RWPE1 (cell line): Measurements from ENCODE around the gene PDZK1.

ENCODE experiments used
- CTCF ChIA-PET: fragments of 350-600 bp; sonication (Branson Sonifier 250); formaldehyde crosslinking; extraction: SDS; loops from one replicate; lab custom pipeline; 2021; lab: Yijun Ruan, JAX
- POLR2A ChIA-PET: fragments of 400-600 bp; formaldehyde crosslinking; extraction: SDS; loops from one replicate; lab custom pipeline; 2020; ENCODE audit warnings: antibody characterized with exemption; ENCODE audit not compliant: low non-redundant PET; lab: Yijun Ruan, JAX
- DNase-seq: peaks from one replicate; pipeline ENCODE4 v3.0.0; 2012; ENCODE audit warnings: low spot score
- H3K27ac ChIP-seq: fragments of 450-650 bp; 2 replicates; pipeline ENCODE4 v1.5.1; 2017
- CTCF ChIP-seq: fragments of 450-650 bp; conservative IDR thresholded peaks from 2 replicates; pipeline ENCODE4 v1.5.1; 2017; ENCODE audit warnings: low read depth, mild to moderate bottlenecking

The PDZK1 gene

GRCh38 chr1:145702052-145702451 is 5.1 kb downstream of the PDZK1 start:
- no peak overlapping the region for H3K27ac ChIP-seq
- no peak for TF ChIP-seq CTCF
- ChIA-PET CTCF (interaction anchor here (1.2 kb wide), 1 partner anchor 20 kb away, joined by 4 read pairs; no protein-coding TSS in a partner anchor), POLR2A (no interaction called here)
- no peak for DNase-seq

- CTCF ChIA-PET: no interaction called here
- H3K27ac ChIP-seq: no peak overlapping the region
- no peak for DNase-seq
- TF ChIP-seq CTCF: no peak
- POLR2A ChIA-PET: no interaction called here
Observed at GRCh38 chr1:145701306-145701862, 5.8 kb downstream of the PDZK1 start.

DNA sequence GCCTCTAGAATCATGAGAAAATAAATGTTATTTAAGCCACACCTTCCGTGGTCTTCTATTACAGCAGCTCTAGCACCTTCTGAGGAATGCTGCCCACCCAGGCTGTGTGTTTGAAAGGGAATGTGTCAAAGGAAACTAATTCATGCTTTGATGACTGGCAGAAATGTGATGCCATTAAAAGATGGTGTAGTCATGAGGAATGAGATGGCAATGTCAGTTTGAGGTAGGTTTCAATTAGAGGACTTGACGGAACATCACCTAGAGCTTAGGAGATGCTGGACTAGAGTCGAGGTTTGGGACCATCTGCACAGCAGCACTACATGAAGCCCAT is 10.6 kb downstream of the PDZK1 start:
- POLR2A ChIA-PET: no interaction called here
- CTCF ChIA-PET: no interaction called here

DNA sequence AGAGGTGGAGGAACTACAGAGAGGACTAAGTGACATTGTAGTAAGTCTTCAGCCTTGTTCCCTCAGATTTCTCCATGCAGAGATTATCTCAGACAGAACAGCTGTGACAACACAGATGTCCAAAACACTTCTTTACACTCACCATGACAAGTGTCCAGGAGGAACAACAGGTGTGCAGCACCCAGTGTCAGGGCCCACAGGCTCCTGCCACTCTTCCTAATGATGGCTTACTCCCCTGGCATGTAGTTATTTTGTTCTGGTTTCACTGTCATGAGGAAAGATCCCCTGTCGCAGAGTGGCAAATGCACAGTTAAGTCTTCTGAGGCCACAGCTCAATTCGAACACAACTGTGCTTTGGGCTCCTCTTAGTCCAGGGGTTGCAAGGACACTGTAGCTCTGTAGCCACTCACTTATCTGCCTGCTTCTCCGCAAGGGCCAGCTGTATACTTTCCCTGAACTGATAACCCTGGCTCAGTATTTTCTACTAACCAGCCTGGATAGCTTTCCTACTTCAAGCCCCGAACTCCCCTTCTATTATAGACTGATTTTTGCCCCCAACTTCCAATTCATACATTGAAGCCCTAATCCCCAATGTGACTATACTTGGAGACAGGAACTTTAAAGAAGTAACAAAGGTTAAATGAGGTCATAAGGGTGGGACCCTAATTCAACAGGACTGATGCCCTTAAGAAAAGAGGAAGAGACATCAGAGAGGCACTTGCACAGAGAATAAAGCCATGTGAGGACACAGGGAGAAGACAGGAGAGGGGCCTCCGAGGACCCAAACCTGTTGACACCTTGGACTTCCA is 11.1 kb downstream of the PDZK1 start:
- no peak for TF ChIP-seq CTCF
- ChIA-PET CTCF (no interaction called here), POLR2A (no interaction called here)
- DNase-seq: no peak
- H3K27ac ChIP-seq: no peak overlapping the region

More for the DNA sequence above, 10.6 kb downstream of the PDZK1 start:
- no peak for DNase-seq
- H3K27ac ChIP-seq: no peak overlapping the region
- no peak for TF ChIP-seq CTCF

DNA sequence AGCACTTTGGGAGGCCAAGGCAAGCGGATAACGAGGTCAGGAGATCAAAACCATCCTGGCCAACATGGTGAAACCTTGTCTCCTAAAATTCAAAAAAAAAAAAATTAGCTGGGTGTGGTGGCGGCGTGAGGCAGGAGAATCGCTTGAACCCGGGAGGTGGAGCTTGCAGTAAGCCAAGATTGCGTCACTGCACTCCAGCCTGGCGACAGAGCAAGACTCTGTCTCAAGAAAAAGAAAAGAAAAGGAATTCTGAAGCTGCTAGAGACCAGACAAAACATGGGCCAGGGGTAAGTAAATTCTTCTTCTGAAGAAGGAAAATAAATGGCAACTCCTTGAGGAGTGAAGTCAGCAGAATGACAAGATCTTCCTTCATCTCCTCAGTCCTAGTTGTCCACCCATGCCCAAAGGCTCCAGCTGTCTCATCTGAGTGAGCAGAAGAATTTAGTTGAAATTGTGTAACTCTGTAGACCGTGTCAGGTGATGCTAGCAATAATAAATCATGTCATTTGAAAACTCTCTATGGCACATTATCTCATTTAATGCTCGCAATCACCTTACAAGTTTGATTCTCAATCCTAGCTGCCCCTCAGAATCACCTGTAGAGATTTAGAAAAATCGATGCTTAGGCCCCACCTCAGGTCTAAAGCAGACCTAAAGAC is 14.3 kb downstream of the PDZK1 start:
- POLR2A ChIA-PET: no interaction called here
- no peak for TF ChIP-seq CTCF
- DNase-seq: no peak
- CTCF ChIA-PET: interaction anchor here (0.6 kb wide), 1 partner anchor 28 kb away, joined by 3 read pairs; no protein-coding TSS in a partner anchor
- peak overlapping the region; percentile 34; the same call in 1 of the 2 replicates for H3K27ac ChIP-seq
